Mucosa of stomach (tissue), 1 donor: Measurements from ENCODE around the gene ODAD2.

Source experiments
- H3K27me3 ChIP-seq: one replicate; pipeline ENCODE4 v1.7.0; 2013; ENCODE audit warnings: mild to moderate bottlenecking, low read length; ENCODE audit not compliant: control insufficient read depth, insufficient read depth
- H3K36me3 ChIP-seq: one replicate; pipeline ENCODE4 v1.7.0; 2013; ENCODE audit warnings: low read length; ENCODE audit not compliant: control insufficient read depth, insufficient read depth
- H3K4me1 ChIP-seq: one replicate; pipeline ENCODE4 v1.7.0; 2013; ENCODE audit warnings: mild to moderate bottlenecking, low read length; ENCODE audit not compliant: control insufficient read depth, insufficient read depth
- H3K4me3 ChIP-seq: one replicate; pipeline ENCODE4 v1.7.0; 2013; ENCODE audit warnings: low read length
- H3K9ac ChIP-seq: one replicate; pipeline ENCODE4 v1.7.0; 2013; ENCODE audit warnings: mild to moderate bottlenecking, low read length, moderate library complexity
- H3K9me3 ChIP-seq: one replicate; pipeline ENCODE4 v1.7.0; 2013; ENCODE audit warnings: mild to moderate bottlenecking, low read length, moderate library complexity; ENCODE audit not compliant: control insufficient read depth
- donor health status: Pancreatic carcinoma.

The ODAD2 gene

DNA sequence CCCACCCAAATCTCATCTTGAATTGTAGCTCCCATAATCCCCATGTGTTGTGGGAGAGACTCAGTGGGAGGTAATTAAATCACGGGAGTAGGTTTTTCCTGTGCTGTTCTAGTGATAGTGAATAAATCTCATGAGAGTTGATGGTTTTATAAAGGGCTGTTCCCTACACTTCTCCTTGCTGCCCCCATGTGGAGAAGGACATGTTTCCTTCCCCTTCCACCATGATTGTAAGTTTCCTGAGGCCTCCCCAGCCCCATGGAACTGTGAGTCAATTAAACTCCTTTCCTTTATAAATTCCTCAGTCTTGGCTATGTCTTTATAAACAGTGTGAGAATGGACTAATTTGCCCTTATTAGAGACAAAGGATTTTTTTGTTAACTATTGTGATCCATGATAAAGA, 204.7 kb downstream of the ODAD2 start:
- Histone ChIP-seq H3K9me3 (no peaks in the 10 kb centered on the region), H3K4me1 (no peaks in the 10 kb centered on the region), H3K36me3 (no peaks in the 10 kb centered on the region), H3K9ac (no peak overlapping the region), H3K27me3 (no peaks in the 10 kb centered on the region), H3K4me3 (no peak overlapping the region)

GRCh38 chr10:27792216-27792615, 206.7 kb downstream of the ODAD2 start:
- H3K9ac ChIP-seq, result no peak overlapping the region
- no peaks in the 10 kb centered on the region for H3K36me3 ChIP-seq

GRCh38 chr10:27784272-27784671, 214.6 kb downstream of the ODAD2 start:
- no peaks in the 10 kb centered on the region for H3K4me1 ChIP-seq
- H3K27me3 ChIP-seq, result no peaks in the 10 kb centered on the region
- no peak overlapping the region for H3K9ac ChIP-seq
- H3K4me3 ChIP-seq, result no peak overlapping the region
- no peaks in the 10 kb centered on the region for H3K36me3 ChIP-seq
- no peaks in the 10 kb centered on the region for H3K9me3 ChIP-seq

More at GRCh38 chr10:27792216-27792615, 206.7 kb downstream of the ODAD2 start:
- no peak overlapping the region for H3K4me3 ChIP-seq
- no peaks in the 10 kb centered on the region for H3K9me3 ChIP-seq
- no peaks in the 10 kb centered on the region for H3K27me3 ChIP-seq
- H3K4me1 ChIP-seq, result no peaks in the 10 kb centered on the region

DNA sequence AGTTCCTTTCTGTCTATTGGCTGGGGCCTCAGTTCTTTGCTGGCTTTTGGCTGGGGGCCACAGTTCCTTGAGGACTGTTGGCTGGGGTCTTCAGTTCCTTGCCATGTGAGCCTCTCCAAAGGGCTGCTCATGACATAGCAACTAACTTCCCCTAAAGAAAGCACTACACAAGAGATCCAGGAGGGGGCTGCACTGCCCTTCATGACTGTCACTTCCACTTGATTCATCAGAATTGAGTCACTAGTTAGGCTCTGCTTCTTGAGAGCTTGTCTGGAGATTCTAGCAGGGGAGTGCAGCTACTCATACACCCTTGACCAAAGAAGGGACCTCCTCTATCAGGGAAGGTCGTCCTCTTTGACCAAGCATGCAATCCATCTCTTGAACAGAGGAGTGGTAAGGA, 215.2 kb downstream of the ODAD2 start:
- H3K9me3 ChIP-seq, result no peaks in the 10 kb centered on the region
- no peak overlapping the region for H3K4me3 ChIP-seq
- no peaks in the 10 kb centered on the region for H3K36me3 ChIP-seq
- no peaks in the 10 kb centered on the region for H3K27me3 ChIP-seq
- H3K9ac ChIP-seq, result no peak overlapping the region
- no peaks in the 10 kb centered on the region for H3K4me1 ChIP-seq

- H3K4me3 ChIP-seq, result no peak overlapping the region
- H3K4me1 ChIP-seq, result no peaks in the 10 kb centered on the region
- no peak overlapping the region for H3K9ac ChIP-seq
- no peaks in the 10 kb centered on the region for H3K36me3 ChIP-seq
- H3K27me3 ChIP-seq, result no peaks in the 10 kb centered on the region
- H3K9me3 ChIP-seq, result no peaks in the 10 kb centered on the region
Observed at GRCh38 chr10:27779462-27780015, 219.3 kb downstream of the ODAD2 start.

- H3K9me3 ChIP-seq, result no peaks in the 10 kb centered on the region
- H3K4me3 ChIP-seq, result no peak overlapping the region
- H3K9ac ChIP-seq, result no peak overlapping the region
- H3K36me3 ChIP-seq, result no peaks in the 10 kb centered on the region
- H3K4me1 ChIP-seq, result no peaks in the 10 kb centered on the region
- no peaks in the 10 kb centered on the region for H3K27me3 ChIP-seq
Observed at GRCh38 chr10:27774831-27775230, 224.0 kb downstream of the ODAD2 start.

- H3K4me3 ChIP-seq, result no peak overlapping the region
- no peaks in the 10 kb centered on the region for H3K9me3 ChIP-seq
- H3K27me3 ChIP-seq, result no peaks in the 10 kb centered on the region
- H3K36me3 ChIP-seq, result no peaks in the 10 kb centered on the region
- no peaks in the 10 kb centered on the region for H3K4me1 ChIP-seq
- no peak overlapping the region for H3K9ac ChIP-seq
Observed at GRCh38 chr10:27771231-27771630, 227.6 kb downstream of the ODAD2 start.

DNA sequence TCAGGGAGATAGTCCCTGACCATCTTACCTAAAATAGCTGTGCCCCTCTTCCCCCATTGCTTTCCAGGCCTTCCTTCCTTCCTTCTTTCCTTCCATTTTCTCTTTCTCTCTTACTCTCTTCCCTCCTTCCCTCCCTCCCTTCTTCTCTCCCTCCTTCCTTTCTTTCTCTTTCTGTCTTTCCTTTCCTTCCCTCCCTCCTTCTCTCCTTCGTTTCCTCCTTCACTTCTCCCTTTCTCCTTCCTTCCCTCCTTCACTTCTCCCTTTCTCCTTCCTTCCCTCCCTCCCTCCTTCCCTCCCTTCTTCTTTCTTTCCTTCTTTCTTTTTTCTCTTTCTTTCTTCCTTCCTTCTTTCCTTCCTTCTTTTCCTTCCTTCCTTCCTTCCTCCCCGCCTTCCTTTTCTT, 228.7 kb downstream of the ODAD2 start:
- H3K36me3 ChIP-seq, result no peaks in the 10 kb centered on the region
- no peaks in the 10 kb centered on the region for H3K9me3 ChIP-seq
- H3K4me1 ChIP-seq, result no peaks in the 10 kb centered on the region
- H3K4me3 ChIP-seq, result no peak overlapping the region
- no peaks in the 10 kb centered on the region for H3K27me3 ChIP-seq
- H3K9ac ChIP-seq, result no peak overlapping the region
